HG03060 (cell line): ENCODE results near the gene SAPCD1.
A peak's percentile ranks its signal among the peaks of the same experiment; 100 is the strongest.

ENCODE experiments used
- ATAC-seq: cut with Tn5 transposase; IDR thresholded peaks from one replicate; pipeline ENCODE4 v1.9.1; 2021; ENCODE audit warnings: low read depth, moderate number of reproducible peaks; ENCODE audit not compliant: unreplicated experiment

SAPCD1 gene

GRCh38 chr6:31728767-31729514 lies 33.5 kb upstream of the SAPCD1 start, which contains the start of gene DDAH2:
Gene DDAH2 (minus strand): TSS chr6:31729299. CDS start chr6:31729161, 138 bp downstream.
- no peak for ATAC-seq

DNA sequence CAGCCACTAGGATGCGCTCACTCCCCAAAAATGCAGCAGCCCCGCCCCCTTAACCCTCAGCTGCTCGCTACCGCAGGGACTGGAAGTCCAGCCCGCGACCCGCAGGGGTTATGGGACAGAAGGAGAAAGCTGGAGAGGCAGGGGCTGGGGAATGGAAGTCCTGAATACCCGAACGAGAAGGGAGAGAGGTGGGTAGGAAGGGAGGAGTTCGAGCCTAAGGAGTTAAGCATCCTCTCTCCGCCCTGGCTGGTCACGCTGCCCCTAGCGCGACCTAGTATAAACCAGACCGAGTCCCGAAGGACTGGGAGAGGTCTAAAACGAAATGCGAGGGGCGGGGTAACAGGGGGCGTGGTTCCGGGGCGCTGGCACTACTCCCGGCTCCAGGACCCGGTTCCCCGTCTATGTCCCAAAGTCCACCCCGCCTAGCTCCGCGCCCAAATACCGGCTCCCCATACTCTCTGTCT lies 32.9 kb upstream of the SAPCD1 start:
- ATAC-seq: no peak

DNA sequence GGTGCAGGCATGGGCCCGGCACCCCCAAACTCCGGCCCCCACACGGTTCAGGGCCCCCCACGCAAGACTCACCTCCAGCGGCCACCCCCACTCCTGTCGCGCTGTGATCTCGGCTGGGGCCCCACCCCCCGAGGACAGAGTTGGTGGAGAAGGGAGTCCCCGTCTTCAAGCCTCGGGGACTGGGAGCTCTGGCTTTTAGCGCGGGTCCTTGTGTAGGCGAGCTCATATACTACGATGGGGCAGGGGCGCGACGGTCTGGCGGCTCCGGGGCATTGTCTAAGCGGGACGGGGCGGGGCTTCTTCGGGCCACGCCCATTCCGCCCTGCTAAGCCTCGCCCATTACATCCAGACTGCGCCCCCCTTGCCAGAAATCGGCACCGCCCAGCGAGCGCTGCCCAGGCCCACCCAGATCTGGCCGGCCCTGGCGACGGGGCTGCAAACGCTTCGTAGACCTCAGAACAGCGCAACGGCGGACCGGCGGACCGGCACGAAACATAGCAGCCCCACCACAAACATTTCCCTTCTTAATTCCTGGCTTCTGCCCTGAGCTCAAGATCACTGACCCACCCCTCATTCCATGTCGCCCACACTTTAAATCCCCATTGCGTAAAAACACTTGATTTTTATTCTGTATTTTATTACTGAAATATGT lies 32.4 kb upstream of the SAPCD1 start:
- no peak for ATAC-seq

GRCh38 chr6:31730631-31731086 lies 31.8 kb upstream of the SAPCD1 start:
- ATAC-seq: no peak

DNA sequence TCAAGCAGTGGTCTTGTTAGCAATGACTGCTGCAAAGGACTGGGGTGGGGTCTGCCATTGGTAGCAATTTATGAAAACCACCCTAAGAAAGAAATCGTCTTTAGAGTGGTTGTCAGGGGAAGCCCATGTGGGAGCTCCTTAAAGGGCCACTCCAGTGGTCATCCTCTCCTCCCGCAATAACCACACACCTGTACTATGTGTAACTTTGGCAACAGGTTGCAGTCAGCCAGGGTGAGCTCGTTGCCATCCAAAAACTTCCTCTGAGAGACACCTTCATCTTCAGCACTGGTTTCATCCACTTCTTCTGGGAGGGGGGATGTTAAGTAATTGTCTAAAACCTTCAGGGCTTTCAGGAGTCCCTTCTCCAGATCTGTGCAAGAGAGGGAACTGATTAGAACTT lies 30.4 kb upstream of the SAPCD1 start:
- no peak for ATAC-seq

DNA sequence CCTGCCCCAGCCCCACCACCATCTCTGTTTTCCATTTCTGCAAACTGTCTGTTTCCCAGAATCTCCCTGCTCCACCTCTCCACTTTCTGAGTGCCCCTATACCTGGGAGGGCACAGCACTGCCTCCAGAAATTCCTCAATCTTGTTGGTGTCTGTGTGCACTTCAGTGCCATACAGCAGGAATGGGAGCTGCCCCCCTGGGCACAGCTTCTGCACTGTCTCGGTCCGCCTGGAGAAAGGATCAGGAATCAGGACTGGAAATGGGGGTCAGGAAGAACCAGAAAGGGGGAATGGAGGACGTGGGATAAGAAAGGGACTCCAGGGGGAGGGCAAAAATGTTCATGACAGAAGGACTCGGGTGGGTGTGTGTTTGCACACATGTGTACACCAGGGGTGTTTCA lies 28.7 kb upstream of the SAPCD1 start:
- ATAC-seq: no peak

DNA sequence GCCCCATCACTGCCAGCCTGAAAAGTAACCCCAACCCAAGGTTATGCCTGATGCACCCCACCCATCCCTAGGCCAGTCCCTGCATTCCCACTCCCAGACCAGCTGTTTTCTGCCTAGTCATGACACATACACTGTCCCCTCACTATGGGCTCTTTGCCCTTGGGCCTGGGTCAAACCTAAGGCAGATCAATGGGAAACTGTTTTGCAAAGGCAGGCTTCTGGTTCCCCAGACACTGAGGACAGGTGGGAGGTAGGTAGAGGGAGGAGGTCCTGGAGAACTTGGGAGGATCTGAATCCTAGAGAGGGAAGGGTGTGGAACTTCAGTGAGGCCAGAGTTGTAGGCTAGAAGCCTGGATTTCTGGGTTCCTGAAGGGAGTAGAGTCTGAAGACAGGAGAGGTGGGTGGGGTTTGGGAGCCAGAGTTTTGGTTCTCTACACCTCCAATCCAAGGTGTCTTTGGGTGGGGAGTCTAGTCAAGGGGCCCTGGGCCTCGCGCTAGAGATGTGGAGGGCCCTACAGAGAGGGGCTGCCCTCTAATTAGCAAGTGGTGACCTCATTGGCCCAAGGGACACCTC lies 28.1 kb upstream of the SAPCD1 start:
- no peak for ATAC-seq

DNA sequence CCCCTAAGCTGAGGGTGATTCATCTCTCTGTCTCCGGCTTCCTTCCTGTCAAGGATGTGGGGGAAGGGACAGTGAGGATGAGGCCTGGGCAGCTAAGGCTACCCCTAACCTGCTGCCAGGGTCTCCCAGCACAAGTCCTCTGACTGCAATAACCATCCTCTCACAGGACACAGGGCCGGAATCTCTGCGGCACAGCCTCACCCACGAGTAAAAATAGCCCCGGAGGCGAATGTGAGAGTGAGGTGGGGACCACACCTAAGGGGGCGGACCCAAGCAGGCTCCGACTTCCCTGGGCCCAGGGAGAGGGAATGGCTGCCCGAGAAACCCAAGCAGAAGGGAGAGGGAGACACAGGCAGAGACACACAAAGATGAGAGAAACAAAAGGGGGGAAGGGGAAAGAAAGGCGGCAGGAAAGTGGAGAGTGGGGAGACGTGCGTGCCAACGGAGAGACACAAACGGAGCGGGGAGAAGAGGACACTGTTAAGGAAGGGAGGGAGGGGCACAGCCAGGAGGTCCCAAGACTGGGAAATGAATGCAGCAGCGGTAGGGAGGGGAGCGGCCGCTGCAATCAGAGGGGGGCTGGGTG lies 27.5 kb upstream of the SAPCD1 start:
- ATAC-seq: no peak

DNA sequence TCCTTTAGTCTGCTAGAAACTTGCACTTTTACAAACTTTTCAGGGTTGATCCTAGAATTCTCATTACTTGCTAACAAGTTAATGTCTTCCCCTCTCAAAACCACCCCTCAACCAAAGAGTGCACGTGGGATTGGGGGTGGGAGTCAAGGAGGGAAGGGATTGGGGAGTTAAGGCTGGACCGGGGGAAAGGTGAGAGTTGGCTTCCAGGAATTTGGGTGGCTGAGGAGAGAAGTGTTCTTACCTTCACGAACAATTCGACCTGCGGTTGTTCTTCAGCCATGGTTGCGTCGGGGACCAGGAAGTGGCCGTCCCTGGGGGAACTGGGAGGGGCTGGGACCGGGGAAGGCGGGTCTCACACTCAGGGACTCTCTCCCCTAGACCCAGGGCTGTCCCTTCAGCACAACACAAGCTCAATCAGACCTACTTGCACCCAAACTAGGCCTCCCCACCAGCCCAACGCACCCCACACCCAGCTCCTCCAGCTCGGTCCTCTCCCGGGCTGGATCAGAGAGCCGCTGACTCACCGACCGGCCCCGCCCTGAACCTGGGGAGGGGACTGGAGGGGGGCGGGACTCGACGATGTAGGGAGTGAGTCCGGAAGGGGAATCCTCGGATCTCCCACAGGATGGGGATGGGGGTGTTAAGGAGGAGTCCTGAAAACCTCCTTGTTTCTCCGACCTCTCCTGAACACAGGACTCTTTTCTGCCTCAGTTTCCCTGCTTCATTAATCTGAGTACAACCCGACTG lies 26.3 kb upstream of the SAPCD1 start, which contains the start of gene CLIC1:
TSS of gene CLIC1 (minus strand) at position 510 of the 747 bp plus-strand sequence. CDS start at position 280, 230 bp downstream.
- ATAC-seq: no peak

- ATAC-seq: no peak
Observed at GRCh38 chr6:31736768-31737314, 25.6 kb upstream of the SAPCD1 start.

DNA sequence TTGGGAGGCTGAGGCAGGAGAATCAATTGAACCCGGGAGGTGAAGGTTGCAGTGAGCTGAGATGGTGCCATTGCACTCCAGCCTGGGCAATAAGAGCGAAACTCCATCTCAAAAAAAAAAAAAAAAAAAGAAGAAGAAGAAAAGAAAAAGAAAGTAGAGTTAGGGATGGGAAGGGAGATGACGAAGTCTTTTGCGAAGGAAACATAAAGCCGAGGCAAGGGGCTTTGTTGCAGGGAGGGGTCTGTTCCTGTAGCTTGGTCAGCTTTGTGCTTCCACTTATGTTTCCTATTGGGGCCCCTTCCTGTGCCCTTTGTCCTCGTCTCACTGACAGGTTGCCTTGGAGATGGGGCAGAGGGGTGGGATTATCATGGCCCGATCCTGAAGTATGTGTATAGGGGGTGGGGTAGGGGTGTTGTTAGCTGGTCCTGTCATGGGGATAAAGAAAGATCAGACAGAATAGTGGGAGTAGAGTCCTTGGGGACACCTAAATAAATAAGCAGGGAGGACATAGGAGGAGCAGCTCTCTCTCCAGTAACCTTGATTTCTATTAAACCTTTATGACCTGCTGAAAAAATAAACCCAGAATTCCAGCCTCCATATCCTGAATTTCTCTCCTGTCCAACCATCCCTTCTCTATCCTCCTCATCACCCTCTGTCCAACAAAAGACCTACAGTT lies 25.0 kb upstream of the SAPCD1 start:
- ATAC-seq: no peak

- ATAC-seq: no peak
Observed at GRCh38 chr6:31737991-31738979, 24.2 kb upstream of the SAPCD1 start.

- ATAC-seq: peak; percentile 46
Observed at GRCh38 chr6:31739639-31740396, 22.6 kb upstream of the SAPCD1 start, which contains the start of gene MSH5. Gene MSH5 (plus strand): TSS chr6:31740005. CDS start chr6:31740467, 462 bp downstream.

GRCh38 chr6:31740397-31741223 lies 21.8 kb upstream of the SAPCD1 start:
- ATAC-seq: no peak

- no peak for ATAC-seq
Observed at GRCh38 chr6:31741815-31742214, 20.6 kb upstream of the SAPCD1 start.

- ATAC-seq: no peak
Observed at GRCh38 chr6:31742894-31743293, 19.6 kb upstream of the SAPCD1 start.

DNA sequence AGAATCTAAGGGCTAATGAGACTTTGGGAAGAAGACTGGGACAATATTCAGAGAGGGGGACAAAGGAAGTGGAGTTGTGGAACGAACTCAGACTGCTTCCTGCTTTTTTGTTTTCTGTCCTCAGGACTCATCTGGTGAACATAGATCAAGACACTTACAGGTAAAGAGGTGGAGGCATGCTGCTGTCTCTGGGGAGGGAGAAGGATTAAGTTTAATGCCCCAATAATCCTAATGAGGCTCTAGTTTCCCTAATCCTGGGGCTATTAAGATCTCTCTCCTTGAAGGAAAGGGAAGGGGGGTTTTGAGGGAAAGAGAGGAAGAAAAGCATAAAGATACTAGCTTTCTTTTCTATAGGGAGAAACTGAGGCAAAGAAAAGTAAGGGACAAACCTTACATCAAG lies 18.0 kb upstream of the SAPCD1 start:
- no peak for ATAC-seq
